GM21786 (cell line): ENCODE measurements around the gene ARHGAP23.

Experiments used
- ATAC-seq: cut with Tn5 transposase; IDR thresholded peaks from one replicate; pipeline ENCODE4 v1.9.1; 2021; ENCODE audit not compliant: unreplicated experiment

Gene ARHGAP23

DNA sequence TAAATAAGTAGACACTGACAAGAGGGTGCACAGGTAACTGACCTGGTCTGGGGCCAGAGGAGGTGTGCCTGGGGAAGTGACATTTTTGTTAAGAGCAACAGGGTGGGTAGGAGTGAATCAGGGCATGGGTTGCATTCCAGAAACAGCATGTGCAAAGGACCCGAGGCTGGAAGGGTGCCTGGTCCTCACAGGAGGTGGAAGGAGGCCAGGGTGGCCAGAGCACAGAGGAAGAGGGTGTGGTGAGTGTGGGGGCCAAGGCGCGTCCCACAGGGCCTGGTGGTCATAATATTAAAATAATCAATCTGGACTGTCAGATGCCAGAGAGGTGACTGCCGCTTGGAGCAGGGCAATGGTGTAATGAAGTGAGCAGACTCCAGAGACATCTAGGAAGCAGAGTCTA lies 14.3 kb downstream of the ARHGAP23 start:
- no peak for ATAC-seq

DNA sequence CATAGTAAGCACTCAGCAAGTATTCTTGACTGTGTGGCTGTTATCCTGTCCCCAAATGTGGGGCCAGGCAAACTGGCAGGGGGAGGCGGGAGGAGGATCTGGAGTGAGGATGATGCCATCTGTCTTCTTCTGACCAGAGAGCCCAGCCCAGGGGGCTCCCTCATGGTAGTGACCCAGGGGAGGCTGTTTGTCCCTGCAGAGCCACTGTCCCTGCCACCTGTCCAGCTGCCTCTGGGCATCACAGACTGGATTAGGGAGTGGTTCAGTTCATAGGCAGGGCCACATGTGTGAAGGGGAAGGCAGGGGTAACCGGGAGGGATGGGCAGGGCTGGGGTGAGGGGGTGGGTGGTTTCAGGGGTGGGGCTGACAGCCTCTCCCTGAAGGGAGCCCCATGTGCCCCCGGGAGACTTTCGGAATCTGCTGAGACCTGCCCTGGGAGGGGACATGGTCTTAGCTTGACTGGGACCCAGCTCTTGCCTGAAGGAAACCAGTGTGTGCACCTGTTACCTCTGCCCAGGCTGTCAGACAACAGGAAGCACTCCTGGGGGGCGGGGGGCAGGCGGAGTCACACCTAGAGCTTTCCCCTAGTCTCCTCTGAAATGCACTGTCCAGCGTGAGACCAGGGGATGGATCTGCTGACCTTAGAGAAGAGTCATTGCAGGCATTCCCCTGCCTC lies 15.2 kb downstream of the ARHGAP23 start:
- no peak for ATAC-seq

DNA sequence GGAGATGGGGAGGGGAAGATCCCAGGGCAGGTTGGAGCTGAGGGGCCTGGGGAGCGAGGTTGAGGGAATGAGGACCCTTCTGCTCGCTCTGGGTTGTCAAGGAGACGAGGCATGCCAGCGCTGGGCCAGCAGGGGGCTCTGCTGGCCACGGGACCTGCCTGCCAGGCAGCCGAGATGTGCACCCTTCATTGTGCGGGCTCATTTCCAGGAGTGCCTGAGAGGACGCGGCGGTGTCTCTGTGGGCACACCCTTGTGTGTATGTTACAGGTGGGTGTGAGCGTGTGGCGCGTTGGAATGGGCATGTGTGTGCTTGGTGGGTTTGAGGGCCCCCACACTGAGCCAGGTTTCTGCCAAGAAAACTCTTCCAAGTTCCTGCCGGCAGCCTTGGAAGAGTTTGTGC lies 15.9 kb downstream of the ARHGAP23 start:
- ATAC-seq, result no peak

DNA sequence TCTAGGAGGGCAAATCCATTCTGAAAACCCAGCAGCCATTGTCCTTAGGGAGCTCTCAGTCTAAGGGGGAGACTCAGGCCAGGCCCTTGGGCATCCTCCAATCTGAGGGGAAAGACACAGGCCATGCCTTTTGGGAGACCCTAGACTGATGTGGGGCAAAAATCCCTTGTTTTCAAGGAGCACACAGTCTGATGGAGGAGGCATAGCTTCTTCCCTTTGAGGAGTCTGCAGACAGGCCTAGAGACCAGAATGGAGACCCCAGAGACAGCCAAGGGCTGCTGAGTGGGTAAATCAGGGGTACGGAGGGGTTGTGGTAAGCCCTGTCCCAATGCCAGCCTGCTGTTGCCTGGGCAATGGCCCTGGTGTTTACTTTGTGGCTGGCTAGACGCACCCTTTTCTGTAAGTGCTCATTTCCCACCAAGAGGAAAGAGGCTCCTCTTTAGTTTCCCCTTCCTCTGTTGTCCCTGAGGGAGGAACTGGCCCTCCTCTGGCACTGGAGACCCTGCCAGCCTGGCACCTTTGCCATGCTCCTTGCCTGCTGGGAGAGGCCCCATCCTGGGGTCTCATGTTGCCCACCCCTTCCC lies 19.3 kb downstream of the ARHGAP23 start:
- no peak for ATAC-seq

DNA sequence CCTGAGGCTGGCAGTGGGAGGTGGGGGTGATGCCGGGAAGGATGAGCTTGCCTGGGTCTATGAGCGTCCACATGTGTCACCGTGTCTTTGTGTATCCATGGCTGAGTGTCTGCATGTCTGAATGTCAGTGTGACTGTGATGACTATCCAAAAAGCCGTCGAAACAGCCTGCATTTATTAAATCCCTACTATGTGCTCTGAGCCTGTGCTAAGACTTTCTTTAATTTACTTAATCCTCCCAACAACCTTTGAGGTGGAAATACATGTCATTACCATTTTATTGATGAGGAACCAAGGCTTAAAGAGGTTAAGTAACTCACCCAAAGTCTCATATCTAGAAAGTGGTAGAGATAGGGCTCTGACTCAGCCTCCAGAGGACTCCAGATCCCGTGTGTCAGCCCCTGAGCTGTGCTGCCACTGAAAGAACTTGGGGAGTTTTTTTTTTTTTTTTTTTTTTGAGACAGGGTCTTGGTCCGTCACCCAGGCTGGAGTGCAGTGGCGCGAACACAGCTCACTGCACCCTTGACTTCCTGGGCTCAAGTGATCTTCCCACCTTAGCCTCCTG lies 20.0 kb downstream of the ARHGAP23 start:
- no peak for ATAC-seq

DNA sequence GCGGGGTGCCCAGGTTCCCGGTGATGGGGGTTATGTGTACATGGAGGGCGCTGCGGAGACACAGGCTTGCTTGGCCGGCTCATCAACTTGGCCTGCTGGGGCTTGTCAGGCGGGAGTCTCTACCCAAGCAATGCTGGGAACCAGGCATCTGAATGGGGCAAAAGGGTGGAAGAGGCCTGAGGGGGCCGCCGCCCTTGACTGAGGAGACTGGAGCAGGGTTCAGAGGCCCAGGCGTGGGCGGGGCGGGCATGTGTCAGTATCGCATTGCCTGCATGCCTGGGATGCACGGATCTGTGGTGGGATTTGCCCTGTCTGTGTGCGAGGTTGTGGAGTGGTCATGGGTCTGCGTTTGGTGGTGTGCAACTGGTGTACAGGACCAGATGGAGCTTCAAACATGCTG lies 21.1 kb downstream of the ARHGAP23 start:
- no peak for ATAC-seq

DNA sequence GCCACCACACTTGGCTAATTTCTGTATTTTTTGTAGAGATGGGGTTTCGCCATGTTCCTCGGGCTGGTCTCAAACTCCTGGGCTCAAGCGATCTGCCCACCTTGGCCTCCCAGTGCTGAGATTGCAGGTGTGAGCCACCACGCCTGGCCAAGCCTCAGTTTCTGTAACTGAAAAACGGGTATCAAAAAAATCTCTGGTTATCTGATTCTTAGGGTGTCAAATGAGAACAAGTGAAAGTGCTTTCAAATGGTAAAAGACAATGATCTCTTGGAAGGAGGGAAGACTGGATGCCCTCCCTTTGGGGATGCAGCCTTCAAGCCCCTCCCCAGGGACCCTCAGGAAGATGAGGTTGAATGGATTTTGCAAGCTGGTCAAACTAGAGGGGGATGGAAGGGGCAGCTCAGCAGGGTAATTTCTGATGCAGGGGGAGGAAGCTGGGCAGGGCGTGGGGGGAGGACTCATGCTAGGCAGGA lies 22.3 kb downstream of the ARHGAP23 start:
- no peak for ATAC-seq

DNA sequence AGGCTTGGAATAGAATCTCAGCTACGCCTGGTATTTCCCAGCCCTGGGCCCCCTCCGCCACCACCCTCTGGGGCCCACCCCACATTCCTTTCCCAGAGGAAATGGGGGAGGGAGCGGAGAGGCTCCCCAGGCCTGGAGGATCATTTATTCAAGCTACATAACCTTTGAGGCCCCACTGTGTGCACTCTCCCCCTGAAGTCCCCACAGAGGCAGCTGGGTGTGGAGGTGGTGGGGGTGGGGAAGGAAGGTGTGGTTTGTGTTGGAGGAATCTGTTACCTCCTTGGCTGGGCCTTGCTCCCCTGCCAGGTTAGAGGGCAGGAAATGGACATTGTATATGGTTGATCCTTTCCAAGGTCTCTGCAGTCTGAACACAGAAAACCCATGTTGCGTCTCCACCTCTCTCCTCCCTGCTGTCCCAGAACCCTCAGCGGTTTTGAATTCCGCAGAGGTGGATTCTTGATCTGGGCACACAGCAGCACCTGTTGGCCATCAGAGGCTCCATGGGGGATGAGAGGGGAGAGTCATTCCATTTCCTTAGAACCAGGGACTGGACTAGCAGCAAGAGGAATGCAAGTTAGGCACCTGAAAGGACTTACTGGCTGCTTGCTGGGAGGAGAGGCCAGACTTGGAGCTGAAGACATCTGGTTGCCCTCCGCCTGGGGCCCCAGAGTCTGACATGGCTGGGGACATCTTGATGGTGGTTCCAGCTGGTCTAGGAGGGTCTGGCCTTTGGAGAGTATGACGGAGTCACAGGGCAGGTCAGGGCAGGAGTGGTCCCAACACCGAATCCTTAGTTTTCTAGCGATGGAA lies 23.0 kb downstream of the ARHGAP23 start:
- ATAC-seq, result no peak

DNA sequence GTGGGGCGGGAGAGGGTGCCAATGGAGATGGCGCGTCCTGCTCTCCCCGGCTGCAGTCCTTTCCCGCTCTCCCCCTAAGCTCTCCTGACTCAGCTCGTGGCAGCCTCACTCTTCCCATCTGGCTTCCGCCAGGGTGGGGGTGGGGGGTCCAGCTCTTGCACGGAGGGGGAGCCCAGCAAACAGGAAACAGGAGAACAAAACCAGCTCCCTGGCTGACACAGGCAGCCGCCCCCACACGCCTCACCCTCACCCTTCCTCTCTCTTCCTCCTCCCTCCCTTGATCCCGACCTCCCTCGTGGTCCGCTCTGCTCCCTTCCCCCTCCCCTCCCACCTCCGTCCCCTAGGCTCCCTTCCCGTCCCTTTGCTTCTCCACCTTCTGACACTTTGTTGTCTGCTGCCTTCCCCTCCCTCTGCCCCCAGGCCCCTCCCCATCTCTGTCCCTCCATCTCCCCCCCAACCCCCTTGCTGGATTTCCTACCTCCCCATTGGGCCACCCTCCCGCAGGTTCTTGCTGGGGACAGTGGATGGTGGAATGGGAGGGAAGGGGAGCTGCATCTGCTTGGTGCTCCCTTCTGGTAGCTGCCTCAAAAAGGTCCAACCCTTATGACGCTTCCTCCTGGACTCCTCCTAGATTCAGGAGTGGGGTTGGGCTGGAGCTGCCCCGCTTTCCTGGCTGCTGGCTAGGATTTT lies 23.7 kb downstream of the ARHGAP23 start:
- no peak for ATAC-seq

DNA sequence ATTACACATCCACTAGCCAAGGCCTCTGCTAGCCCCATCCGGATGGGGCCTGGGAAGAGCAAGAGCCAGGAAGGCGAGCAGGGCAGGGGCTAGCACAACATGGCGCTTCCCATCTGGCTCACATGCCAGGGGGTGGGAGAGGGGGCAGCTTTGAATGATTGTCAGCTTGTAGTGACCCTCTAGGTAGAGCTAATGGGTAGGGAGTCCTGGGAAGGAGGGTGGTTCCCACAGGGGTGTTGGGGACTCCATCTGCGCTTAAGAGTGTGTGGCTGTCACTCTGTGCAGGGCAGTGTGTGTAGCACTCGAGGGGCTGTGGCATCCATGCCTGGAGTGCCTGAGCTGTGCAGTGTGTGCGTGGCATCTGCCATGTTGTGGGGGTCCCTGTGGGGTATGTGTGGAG lies 24.5 kb downstream of the ARHGAP23 start:
- ATAC-seq, result no peak

DNA sequence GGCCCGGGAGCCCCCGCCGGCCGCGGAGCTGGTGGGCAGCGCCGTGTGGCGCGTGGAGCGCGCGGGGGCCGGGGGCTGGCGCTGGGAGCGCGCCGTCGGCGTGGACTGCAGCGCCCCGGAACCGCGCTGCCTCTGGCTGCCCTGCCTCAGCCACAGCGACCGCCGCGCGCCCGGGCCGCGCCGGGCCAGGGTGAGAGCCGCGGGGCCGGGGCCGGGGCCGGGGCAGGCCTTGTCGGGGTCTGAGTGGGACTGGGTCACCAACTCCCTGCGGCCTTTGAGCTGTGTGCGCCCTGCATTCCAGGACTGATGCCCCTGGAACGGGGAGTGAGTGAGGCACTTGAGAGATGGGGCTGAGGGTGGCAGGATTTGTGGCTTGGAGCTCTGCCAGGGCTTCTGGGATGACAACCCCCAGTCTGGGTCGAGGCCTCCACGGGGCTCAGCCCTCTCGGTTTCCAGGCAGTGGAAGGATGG lies 25.7 kb downstream of the ARHGAP23 start:
- ATAC-seq, result no peak

DNA sequence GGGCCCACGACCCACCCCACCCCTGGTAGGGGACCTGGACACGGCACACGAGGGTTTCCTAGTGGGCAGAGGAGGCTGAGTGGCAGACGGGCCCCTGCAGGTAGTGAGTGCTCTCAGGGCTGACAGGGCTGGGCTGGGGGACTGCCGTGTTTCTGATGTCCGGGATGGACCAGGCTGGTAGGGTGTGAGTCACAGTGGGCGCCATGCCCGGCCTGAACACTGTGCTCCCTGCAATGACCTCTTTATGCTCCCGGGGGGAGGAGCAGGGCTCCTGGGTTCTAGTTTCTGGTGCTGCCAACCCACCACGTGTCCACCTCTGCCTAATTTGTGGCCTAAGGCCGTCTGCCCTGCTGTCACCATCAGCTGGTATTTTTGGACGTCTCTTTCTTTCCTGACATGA lies 26.3 kb downstream of the ARHGAP23 start:
- ATAC-seq, result no peak

DNA sequence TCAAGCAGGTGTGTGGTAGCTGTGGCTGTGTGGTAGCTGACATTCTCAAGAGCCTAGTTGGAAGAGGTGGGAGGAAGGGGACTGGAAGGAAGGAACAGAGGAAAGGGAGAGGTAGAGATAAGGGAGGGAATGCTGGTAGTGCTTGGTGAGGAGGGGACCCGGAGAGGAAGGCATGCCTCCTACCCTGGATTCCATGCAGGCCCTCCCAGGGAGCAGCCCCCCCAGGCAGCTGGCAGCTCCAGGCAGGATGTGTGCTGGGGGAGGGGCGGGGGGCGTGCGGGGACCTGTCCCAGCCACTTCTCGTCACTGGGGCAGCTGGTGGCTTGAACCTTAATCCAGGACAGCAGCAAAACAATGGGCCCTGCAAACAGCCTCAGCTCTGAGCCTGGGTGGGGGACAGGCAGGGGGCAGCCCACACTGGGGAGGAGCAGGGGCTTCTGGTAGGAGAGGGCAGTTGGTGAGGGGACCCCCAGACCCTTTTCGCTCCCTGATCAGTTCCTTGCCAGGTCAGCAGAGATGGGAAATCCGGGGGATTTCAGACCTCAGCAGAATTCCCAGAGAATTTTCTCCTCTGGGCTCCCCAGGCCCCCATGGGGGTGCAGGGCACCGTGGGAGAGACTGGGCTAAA lies 27.1 kb downstream of the ARHGAP23 start:
- no peak for ATAC-seq

DNA sequence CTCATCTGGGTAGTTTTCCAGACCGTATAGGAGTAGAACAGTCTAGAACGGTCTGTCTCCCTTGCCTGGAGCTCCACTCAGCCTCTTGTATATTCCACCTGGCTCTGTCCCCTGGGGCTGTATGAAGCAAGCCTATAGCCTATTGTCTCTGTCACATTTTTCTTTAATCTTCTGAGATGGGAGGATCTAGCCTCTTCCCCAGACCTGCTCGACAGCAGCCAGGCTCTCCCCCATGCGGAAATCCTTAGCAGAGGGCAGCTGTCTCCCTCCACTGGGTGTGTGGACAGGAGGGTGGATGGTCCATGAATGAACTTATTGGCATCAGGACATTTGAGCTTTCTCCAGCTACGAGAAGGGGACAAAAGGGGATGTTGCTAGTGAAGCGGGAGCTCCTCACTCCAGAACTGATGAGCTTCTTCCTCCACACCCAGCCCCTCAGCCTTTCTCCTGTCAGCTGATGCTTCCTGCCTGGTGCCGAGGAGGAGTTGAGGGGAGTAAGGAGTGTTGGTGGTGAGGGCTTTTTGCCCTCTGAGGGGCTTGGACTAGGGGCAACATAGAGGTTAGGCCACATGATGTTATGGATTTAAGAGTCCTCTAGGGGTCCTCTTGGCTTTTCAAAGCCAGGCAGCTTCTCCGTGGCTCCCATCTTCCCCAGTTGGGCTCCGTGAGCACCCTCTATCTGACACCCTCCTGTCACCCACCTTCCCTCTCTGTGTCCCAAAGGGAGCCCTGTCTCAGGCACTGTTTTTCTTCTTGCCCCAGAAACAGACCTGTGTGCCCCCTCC lies 28.0 kb downstream of the ARHGAP23 start:
- no peak for ATAC-seq

DNA sequence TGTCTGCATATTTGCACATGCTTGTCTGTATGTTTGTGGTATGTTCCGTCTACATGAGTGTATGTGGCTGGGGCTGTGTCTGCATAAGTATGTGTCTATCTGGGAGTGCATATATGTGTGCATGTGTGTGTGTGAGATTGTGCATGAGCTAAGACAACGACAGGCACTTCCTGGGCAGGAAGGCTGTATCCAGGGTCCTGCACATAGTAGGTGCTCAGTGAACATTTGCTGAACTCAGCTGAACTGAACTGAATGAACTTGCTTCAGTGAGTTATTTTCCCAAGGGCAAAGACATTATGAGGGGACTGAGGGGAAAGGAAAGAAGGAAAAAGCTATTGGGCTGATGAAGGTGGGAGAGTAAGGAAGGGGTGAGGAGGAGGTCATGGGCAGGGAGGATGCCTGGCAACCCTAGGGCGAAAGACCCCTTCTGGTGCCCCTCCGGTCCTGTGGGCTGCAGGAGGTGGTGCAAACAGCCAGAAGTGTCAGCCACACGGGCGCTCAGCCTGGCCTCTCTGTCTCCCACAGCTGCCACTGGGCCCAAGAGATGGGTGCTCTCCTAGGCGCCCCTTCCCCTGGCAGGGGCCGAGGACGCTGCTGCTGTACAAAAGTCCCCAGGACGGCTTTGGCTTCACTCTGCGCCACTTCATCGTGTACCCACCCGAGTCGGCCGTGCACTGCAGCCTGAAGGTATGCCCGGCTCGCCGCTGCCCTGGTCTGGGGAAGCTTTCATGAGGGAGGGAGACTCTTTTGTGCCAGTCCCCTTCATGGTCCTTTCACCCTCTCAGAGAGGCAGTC lies 29.5 kb downstream of the ARHGAP23 start:
- ATAC-seq, result no peak

DNA sequence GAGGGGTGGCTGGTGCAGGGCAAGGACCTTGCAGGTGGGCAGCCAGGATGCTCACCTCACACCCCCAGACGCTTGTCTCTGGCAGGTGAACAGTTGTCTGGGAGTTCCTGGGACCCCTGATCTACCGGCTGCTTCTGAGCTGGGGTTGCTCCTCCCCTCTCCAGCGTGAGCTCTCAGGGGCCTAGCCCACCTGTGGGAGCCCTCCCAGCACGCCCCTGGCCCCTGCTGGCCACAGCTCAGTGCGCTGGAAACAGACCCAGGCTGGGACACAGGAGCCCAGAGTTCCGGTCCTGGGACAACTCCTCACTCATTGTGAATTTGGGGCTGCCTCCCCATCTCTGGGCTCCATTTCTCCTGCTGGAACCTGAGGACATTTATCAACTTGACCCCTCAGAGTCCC lies 30.3 kb downstream of the ARHGAP23 start:
- ATAC-seq, result no peak

DNA sequence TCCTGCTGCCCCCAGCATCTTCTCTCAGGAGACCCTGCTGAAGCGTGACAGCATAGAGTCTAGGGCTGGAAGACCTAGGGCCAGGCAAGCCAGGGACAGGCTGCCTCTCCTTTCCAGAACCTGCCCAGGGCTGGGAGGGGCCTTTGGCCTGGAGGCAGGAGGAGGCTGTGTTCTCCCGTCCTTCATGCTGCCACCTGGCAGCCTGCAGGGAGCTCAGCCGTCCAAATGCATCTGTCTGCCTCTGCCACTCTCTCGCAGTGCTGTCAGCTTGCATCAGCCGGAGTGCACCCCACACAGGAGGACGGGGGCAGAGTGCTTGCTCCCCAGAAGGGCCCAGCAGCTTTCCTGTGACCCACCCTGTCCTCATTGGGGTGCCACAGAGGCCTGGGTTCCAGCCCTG lies 31.3 kb downstream of the ARHGAP23 start:
- no peak for ATAC-seq

DNA sequence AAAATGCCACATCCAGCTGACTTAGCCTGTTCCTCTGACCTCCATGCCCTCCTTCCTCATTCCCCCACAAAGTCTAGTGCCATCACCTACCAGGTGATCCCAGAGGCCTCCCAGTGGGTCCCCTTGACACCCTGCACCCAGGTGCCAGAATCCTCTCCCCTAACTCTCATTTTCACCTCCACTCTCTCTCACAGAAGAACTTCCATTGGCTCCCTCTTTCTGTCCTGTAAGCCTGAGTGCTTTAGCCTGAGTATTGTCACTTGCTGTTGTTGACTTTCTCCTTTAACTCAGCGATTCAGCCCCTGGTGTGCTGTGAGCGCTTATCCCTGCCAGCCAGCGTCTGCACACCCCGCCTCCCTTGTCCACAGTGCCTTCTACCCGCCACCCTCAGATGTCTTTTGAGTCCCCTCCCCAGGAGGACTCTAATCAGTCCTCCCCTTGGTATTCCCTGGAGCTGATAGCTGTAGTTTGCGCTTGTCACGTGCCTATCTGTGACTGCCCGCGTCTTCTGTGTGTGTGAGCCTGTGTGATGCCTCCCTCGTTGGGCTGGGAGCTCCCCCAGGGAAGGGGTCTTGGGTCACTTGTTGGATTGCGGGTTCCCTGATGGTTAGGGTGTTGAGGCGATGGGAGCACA lies 31.9 kb downstream of the ARHGAP23 start:
- no peak for ATAC-seq
